Left ventricle myocardium superior (tissue), 1 donor: ENCODE measurements around the gene MRM1. TPM values are rescaled to one million over a fixed set of nuclear protein-coding genes. Genes with fewer than 3 reads are reported as not detected.
"Not testable (repeated sequence)": the region's sequence is repeated elsewhere in the genome, so short reads cannot be mapped to it uniquely, and the experiment has no call there.

ENCODE experiments used
- ATAC-seq: fragments of 200-7000 bp; cut with Tn5 transposase; one replicate; pipeline ENCODE4 v1.9.1; 2020; ENCODE audit warnings: mild to moderate bottlenecking, moderate library complexity
- DNase-seq: peaks from one replicate; pipeline ENCODE4 v3.0.0-alpha.2; 2020
- intact Hi-C: fragments of 100-400 bp; cut with micrococcal nuclease; formaldehyde crosslinking; loops from one replicate; pipeline ENCODE4 v1.11.0; 2022
- total RNA-seq: library from RNA; stranded (reverse); fragmentation: NEBNext Ultra II Directional; extraction: Animal tissue kit (Norgen Biotek cat#: 25700); gene quantifications from one replicate; pipeline ENCODE4 v1.2.1, GENCODE V29; 2021
- donor health status: DM: no; HTN: yes; CAD: no; lungs with severe emphysema.

Gene MRM1
- total RNA-seq, 1 donor from 2014 or later: 9.2 TPM

- ATAC-seq (no peak), DNase-seq (no peak)
- intact Hi-C loops: no loop called here
These were observed 1.7 kb upstream of the MRM1 start for GRCh38 chr17:36599546-36600250.

- intact Hi-C loops: no loop called here
- no peak for ATAC-seq
- DNase-seq: no peak
These were observed 918 bp upstream of the MRM1 start for GRCh38 chr17:36600465-36600864.

GRCh38 chr17:36600936-36601302, 464 bp upstream of the MRM1 start:
- ATAC-seq (peak; percentile 5), DNase-seq (no peak)
- intact Hi-C loops: no loop called here

GRCh38 chr17:36602030-36602748, 806 bp downstream of the MRM1 start:
- intact Hi-C loops: no loop called here
- DNase-seq: no peak
- ATAC-seq: peak; percentile 5

- intact Hi-C loops: no loop called here
- DNase-seq (no peak), ATAC-seq (no peak)
These were observed 1.6 kb downstream of the MRM1 start for GRCh38 chr17:36602924-36603384.

GRCh38 chr17:36605028-36605427, 3.6 kb downstream of the MRM1 start:
- intact Hi-C loops, ATAC-seq, DNase-seq: not testable (repeated sequence)

- intact Hi-C loops: no loop called here
- ATAC-seq: no peak
- no peak for DNase-seq
These were observed 6.9 kb downstream of the MRM1 start for GRCh38 chr17:36608280-36608679.

GRCh38 chr17:36608794-36609497, 7.6 kb downstream of the MRM1 start:
- intact Hi-C loops: no loop called here
- peak; percentile 48 for DNase-seq
- ATAC-seq: peak; percentile 61

GRCh38 chr17:36609498-36609862, 8.1 kb downstream of the MRM1 start:
- no peak for ATAC-seq
- intact Hi-C loops: no loop called here
- DNase-seq: no peak

GRCh38 chr17:36610474-36610873, 9.1 kb downstream of the MRM1 start:
- intact Hi-C loops: no loop called here
- ATAC-seq (no peak), DNase-seq (no peak)

- ATAC-seq (no peak), DNase-seq (no peak)
- intact Hi-C loops: no loop called here
These were observed 10.1 kb downstream of the MRM1 start for GRCh38 chr17:36611345-36612072.

- ATAC-seq (no peak), DNase-seq (no peak)
- intact Hi-C loops: no loop called here
These were observed 10.9 kb downstream of the MRM1 start for GRCh38 chr17:36612323-36612722.

- intact Hi-C loops: no loop called here
- no peak for ATAC-seq
- no peak for DNase-seq
These were observed 11.8 kb downstream of the MRM1 start for GRCh38 chr17:36613155-36613554.

GRCh38 chr17:36614081-36614480, 12.7 kb downstream of the MRM1 start:
- intact Hi-C loops: no loop called here
- ATAC-seq (no peak), DNase-seq (no peak)

GRCh38 chr17:36614933-36615332, 13.6 kb downstream of the MRM1 start:
- intact Hi-C loops: no loop called here
- ATAC-seq: no peak
- DNase-seq: no peak

GRCh38 chr17:36616061-36617029, 15.0 kb downstream of the MRM1 start:
- ATAC-seq (no peak), DNase-seq (no peak)
- intact Hi-C loops: no loop called here

- no peak for ATAC-seq
- intact Hi-C loops: no loop called here
- no peak for DNase-seq
These were observed 16.4 kb downstream of the MRM1 start for GRCh38 chr17:36617773-36618172.

GRCh38 chr17:36623281-36623680, 21.9 kb downstream of the MRM1 start:
- ATAC-seq: no peak
- DNase-seq: no peak
- intact Hi-C loops: no loop called here

- intact Hi-C loops: loop anchor here (5.0 kb wide), 1 partner anchor 422 kb away; no protein-coding TSS in a partner anchor
- no peak for ATAC-seq
- no peak for DNase-seq
These were observed 23.8 kb downstream of the MRM1 start for GRCh38 chr17:36625188-36625587.
